ENCODE measurements around the gene SCYL1.
"Not testable (repeated sequence)": the region's sequence is repeated elsewhere in the genome, so short reads cannot be mapped to it uniquely, and the experiment has no call there.

The SCYL1 gene

DNA sequence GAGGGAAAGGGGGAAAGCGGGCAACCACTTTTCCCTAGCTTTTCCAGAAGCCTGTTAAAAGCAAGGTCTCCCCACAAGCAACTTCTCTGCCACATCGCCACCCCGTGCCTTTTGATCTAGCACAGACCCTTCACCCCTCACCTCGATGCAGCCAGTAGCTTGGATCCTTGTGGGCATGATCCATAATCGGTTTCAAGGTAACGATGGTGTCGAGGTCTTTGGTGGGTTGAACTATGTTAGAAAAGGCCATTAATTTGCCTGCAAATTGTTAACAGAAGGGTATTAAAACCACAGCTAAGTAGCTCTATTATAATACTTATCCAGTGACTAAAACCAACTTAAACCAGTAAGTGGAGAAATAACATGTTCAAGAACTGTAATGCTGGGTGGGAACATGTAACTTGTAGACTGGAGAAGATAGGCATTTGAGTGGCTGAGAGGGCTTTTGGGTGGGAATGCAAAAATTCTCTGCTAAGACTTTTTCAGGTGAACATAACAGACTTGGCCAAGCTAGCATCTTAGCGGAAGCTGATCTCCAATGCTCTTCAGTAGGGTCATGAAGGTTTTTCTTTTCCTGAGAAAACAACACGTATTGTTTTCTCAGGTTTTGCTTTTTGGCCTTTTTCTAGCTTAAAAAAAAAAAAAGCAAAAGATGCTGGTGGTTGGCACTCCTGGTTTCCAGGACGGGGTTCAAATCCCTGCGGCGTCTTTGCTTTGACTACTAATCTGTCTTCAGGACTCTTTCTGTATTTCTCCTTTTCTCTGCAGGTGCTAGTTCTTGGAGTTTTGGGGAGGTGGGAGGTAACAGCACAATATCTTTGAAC, 19.2 kb upstream of the SCYL1 start:
- Mint-ChIP-seq H3K27ac (ENCODE audit: low read depth) (peak overlapping the region; percentile 92), H3K4me3 (no peak overlapping the region), H3K4me1 (peaks cover 73% of the 10 kb centered on the region)

GRCh38 chr11:65506290-65506771, 18.6 kb upstream of the SCYL1 start:
- DNase-seq (ENCODE audit: low spot score in 2 of 2), result no peak
- Mint-ChIP-seq H3K4me1 (peaks cover 70% of the 10 kb centered on the region), H3K27me3 (no peaks in the 10 kb centered on the region), H3K9me3 (no peaks in the 10 kb centered on the region), H3K4me3 (no peak overlapping the region), H3K36me3 (ENCODE audit: insufficient read depth) (peaks cover 8% of the 10 kb centered on the region), H3K27ac (ENCODE audit: low read depth) (peak overlapping the region; percentile 92)
- peak; percentile 3 for ATAC-seq (replicated peaks; ENCODE audit: extremely low read depth, poor library complexity, severe bottlenecking)

More for the DNA sequence above, 19.2 kb upstream of the SCYL1 start:
- no peaks in the 10 kb centered on the region for H3K27me3 Mint-ChIP-seq
- H3K36me3 Mint-ChIP-seq (ENCODE audit: insufficient read depth), result peaks cover 8% of the 10 kb centered on the region
- H3K9me3 Mint-ChIP-seq, result no peaks in the 10 kb centered on the region
- DNase-seq (ENCODE audit: low spot score in 2 of 2) (no peak), ATAC-seq (replicated peaks; ENCODE audit: extremely low read depth, poor library complexity, severe bottlenecking) (no peak)

DNA sequence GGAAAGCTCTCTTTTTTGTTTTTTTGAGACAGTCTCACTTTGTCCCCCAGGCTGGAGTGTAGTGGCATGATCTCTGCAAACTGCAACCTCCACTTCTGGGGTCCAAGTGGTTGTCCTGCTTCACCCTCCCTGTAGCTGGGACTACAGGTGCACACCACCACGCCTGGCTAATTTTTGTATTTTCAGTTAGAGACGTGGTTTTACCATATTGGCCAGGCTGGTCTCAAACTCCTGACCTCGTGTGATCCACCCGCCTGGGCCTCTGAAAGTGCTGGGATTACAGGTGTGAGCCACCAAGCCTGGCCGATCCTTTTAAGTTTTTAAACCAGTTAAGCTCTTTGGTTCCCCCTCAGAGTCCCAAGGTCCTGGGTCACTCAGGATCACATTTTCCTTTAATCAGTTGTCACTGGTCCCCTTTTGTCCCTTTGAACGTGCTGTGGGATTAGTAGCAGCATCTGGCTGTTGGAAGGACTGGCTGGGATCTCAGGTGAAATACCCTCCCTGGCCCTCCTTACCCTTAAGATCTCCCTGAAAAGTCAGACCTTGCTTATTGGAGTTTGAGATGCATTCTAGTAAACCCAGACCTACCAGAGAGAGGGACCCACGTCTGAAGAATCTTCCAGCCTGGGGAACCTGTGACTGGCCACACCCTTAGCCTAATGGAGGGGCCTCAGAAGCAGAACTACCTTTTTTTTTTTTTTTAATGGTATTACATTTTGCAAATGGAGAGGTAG, 17.9 kb upstream of the SCYL1 start:
- Mint-ChIP-seq H3K4me3 (no peak overlapping the region), H3K27ac (ENCODE audit: low read depth) (peak overlapping the region; percentile 92), H3K27me3 (no peaks in the 10 kb centered on the region), H3K9me3 (no peaks in the 10 kb centered on the region), H3K4me1 (peaks cover 64% of the 10 kb centered on the region), H3K36me3 (ENCODE audit: insufficient read depth) (peaks cover 8% of the 10 kb centered on the region)
- no peak for DNase-seq (ENCODE audit: low spot score in 2 of 2)
- peak; percentile 14 for ATAC-seq (replicated peaks; ENCODE audit: extremely low read depth, poor library complexity, severe bottlenecking)

DNA sequence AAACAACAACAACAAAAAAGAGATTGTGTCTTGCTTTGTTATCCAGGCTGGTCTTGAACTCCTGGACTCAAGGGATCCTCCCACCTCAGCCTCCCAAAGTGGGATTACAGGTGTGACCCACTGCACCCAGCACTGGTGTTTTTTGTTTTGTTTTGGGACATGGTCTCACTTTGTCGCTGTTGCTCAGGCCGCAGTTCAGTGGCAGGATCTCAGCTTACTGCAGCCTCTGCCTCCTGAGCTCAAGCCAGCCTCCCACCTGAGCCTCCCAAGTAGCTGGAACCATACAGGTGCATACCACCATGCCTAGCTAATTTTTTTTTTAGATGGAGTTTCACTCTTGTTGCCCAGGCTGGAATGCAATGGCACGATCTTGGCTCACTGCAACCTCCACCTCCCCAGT, 12.6 kb upstream of the SCYL1 start:
- not testable (repeated sequence) for H3K9me3 Mint-ChIP-seq; ATAC-seq (replicated peaks; ENCODE audit: extremely low read depth, poor library complexity, severe bottlenecking); H3K27me3 Mint-ChIP-seq; DNase-seq (ENCODE audit: low spot score in 2 of 2); H3K27ac Mint-ChIP-seq (ENCODE audit: low read depth); H3K4me3 Mint-ChIP-seq
- H3K4me1 Mint-ChIP-seq, result peaks cover 22% of the 10 kb centered on the region
- H3K36me3 Mint-ChIP-seq (ENCODE audit: insufficient read depth), result peaks cover 17% of the 10 kb centered on the region

GRCh38 chr11:65516135-65516968, 8.5 kb upstream of the SCYL1 start:
- DNase-seq (ENCODE audit: low spot score in 2 of 2) (no peak), ATAC-seq (replicated peaks; ENCODE audit: extremely low read depth, poor library complexity, severe bottlenecking) (no peak)
- H3K9me3 Mint-ChIP-seq, result no peaks in the 10 kb centered on the region
- peaks cover 9% of the 10 kb centered on the region for H3K36me3 Mint-ChIP-seq (ENCODE audit: insufficient read depth)
- no peaks in the 10 kb centered on the region for H3K27me3 Mint-ChIP-seq
- peaks cover 10% of the 10 kb centered on the region for H3K4me1 Mint-ChIP-seq
- H3K27ac Mint-ChIP-seq (ENCODE audit: low read depth), result peak overlapping the region; percentile 76
- peak overlapping the region; percentile 27 for H3K4me3 Mint-ChIP-seq

- H3K4me3 Mint-ChIP-seq; H3K27ac Mint-ChIP-seq (ENCODE audit: low read depth); H3K9me3 Mint-ChIP-seq; ATAC-seq (replicated peaks; ENCODE audit: extremely low read depth, poor library complexity, severe bottlenecking); DNase-seq (ENCODE audit: low spot score in 2 of 2); H3K36me3 Mint-ChIP-seq (ENCODE audit: insufficient read depth); H3K27me3 Mint-ChIP-seq: not testable (repeated sequence)
- peaks cover 24% of the 10 kb centered on the region for H3K4me1 Mint-ChIP-seq
Measured at GRCh38 chr11:65518941-65519549, 5.8 kb upstream of the SCYL1 start.

DNA sequence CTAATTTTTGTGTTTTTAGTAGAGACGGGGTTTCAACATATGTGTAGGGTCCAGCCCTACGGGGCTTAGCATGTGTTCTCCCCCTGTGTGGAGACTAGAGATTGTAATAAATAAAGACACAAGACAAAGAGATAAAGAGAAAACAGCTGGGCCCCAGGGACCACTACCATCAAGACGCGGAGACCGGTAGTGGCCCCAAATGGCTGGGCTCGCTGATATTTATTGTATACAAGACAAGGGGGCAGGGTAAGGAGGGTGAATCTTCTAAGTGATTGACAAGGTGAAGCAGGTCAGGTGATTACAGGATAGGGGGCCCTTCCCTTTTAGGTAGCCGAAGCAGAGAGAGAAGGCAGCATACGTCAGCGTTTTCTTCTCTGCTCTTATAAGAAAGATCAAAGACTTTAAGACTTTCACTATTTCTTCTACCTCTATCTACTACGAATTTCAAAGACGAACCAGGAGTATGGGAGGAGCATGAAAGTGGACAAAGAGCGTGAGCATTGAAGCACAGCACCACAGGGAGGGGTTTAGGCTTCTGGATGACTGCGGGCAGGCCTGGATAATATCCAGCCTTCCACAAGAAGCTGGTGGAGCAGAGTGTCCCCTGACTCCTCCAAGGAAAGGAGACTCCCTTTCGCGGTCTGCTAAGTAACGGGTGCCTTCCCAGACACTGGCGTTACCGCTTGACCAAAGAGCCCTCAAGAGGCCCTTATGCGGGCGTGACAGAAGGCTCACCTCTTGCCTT, 2.9 kb upstream of the SCYL1 start:
- H3K27me3 Mint-ChIP-seq; H3K9me3 Mint-ChIP-seq; H3K27ac Mint-ChIP-seq (ENCODE audit: low read depth); ATAC-seq (replicated peaks; ENCODE audit: extremely low read depth, poor library complexity, severe bottlenecking); DNase-seq (ENCODE audit: low spot score in 2 of 2); H3K36me3 Mint-ChIP-seq (ENCODE audit: insufficient read depth): not testable (repeated sequence)
- H3K4me3 Mint-ChIP-seq, result peak overlapping the region; percentile 34
- peaks cover 31% of the 10 kb centered on the region for H3K4me1 Mint-ChIP-seq

DNA sequence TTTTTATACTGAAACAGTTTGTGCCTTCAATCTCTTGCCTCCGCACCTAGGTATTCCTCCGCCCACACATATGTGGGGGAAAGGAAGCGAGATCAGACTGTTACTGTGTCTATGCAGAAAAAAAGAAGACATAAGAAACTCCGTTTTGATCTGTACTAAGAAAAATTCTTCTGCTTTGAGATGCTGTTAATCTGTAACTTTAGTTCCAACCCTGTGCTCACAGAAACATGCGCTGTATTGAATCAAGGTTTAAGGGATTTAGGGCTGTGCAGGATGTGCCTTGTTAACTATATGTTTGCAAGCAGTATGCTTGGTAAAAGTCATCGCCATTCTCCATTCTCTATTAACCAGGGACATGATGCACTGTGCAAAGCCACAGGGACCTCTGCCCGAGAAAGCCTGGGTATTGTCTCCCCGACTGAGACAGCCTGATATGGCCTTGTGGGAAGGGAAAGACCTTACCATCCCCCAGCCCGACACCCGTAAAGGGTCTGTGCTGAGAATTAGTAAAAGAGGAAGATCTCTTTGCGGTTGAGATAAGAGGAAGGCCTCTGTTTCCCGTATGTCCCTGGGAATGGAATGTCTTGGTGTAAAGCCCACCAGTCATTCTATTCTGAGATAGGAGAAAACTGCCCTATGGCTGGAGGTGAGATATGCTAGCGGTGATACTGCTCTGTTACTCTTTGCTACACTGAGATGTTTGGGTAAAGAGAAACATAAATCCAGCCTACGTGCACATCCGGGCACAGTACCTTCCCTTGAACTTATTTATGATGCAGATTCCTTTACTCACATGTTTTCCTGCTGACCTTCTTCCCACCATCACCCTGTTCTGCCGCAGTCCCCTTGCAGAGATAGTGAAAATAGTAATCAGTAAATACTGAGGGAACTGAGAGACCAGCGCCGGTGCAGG, 1.9 kb upstream of the SCYL1 start:
- not testable (repeated sequence) for H3K9me3 Mint-ChIP-seq; ATAC-seq (replicated peaks; ENCODE audit: extremely low read depth, poor library complexity, severe bottlenecking); H3K36me3 Mint-ChIP-seq (ENCODE audit: insufficient read depth); H3K27me3 Mint-ChIP-seq; H3K27ac Mint-ChIP-seq (ENCODE audit: low read depth); DNase-seq (ENCODE audit: low spot score in 2 of 2)
- H3K4me3 Mint-ChIP-seq, result peak overlapping the region; percentile 57
- peaks cover 33% of the 10 kb centered on the region for H3K4me1 Mint-ChIP-seq

DNA sequence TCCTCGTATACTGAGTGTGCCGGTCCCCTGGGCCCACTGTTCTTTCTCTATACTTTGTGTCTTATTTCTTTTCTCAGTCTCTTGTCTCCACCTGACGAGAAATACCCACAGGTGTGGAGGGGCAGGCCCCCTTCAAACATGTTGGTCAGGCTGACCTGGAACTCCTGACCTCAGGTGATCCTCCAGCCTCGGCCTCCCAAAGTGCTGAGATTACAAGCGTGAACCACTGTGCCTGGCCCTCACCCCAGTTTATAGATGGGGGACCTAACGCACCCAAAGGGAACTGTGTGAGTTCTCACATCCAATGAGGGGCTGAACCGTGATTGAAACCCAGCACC, 1.3 kb upstream of the SCYL1 start:
- ATAC-seq (replicated peaks; ENCODE audit: extremely low read depth, poor library complexity, severe bottlenecking); H3K9me3 Mint-ChIP-seq; H3K27me3 Mint-ChIP-seq; H3K27ac Mint-ChIP-seq (ENCODE audit: low read depth); DNase-seq (ENCODE audit: low spot score in 2 of 2): not testable (repeated sequence)
- Mint-ChIP-seq H3K4me3 (peak overlapping the region; percentile 57), H3K4me1 (peaks cover 33% of the 10 kb centered on the region), H3K36me3 (ENCODE audit: insufficient read depth) (peaks cover 11% of the 10 kb centered on the region)

DNA sequence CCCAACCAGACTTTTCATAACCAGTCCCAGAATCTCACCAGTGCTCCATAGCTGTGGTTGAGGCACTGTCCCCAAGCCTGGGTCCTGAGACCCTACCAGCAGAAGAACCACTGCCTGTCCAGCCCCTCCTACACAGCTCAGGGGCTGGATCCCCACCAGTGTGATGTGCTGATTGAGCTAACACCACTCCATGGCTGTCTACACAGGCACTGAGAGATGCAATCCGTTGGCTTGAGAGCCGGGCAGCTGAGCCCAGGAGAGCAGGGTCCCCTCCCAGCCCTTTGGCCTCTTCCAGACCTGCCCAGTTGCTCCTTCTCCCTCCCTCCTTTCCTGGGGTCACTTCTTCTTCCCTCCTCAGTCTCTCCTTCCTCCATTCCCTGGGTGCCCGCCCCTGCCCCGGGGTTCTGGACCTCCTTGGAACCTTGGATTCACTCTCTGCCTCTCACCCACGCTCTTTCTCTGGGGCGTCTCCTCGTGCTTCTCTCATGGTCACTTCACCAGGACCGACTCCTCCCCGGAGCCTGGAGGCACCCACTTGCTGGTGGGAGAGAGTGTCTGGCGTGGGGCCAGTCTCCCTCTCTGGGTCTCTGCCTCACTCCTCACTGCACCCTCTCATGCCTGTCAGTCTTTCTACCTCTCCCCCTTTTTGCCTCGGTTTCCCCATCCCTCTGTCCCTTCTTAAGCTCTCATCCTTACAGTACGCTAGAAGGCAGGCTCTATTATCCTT, 706 bp upstream of the SCYL1 start:
- Mint-ChIP-seq H3K27ac (ENCODE audit: low read depth) (peak overlapping the region; percentile 64), H3K27me3 (no peaks in the 10 kb centered on the region), H3K36me3 (ENCODE audit: insufficient read depth) (peaks cover 12% of the 10 kb centered on the region), H3K4me1 (peaks cover 33% of the 10 kb centered on the region), H3K9me3 (no peaks in the 10 kb centered on the region), H3K4me3 (peak overlapping the region; percentile 50)
- ATAC-seq (replicated peaks; ENCODE audit: extremely low read depth, poor library complexity, severe bottlenecking) (peak; percentile 15), DNase-seq (ENCODE audit: low spot score in 2 of 2) (no peak)

All from central memory CD8-positive, alpha-beta T cell (primary cell).